IMR-90 (cell line): ENCODE measurements around the gene CCDC152. TPM values are rescaled to one million over a fixed set of nuclear protein-coding genes. Genes with fewer than 3 reads are reported as not detected.

Experiments used
- ATAC-seq: fragments of 200-7000 bp; cut with Tn5 transposase; 2 replicates; pipeline ENCODE4 v1.9.1; 2020; ENCODE audit warnings: low read depth, mild to moderate bottlenecking, moderate library complexity
- BruUV-seq: library from RNA; stranded (reverse); fragments of 400-500 nt; replicated peaks from 2 replicates; lab custom pipeline; 2021; lab: Mats Ljungman, UMichigan
- CTCF ChIA-PET: fragments of 300-600 bp; formaldehyde crosslinking; extraction: SDS; loops from one replicate; lab custom pipeline; 2021; ENCODE audit warnings: antibody characterized with exemption; lab: Yijun Ruan, JAX
- POLR2A ChIA-PET: fragments of 300-600 bp; sonication (Branson Sonifier 250); formaldehyde crosslinking; loops from one replicate; lab custom pipeline; 2022; ENCODE audit warnings: antibody characterized with exemption; ENCODE audit not compliant: unreplicated experiment; lab: Charles Lee
- DNase-seq: peaks from one replicate; pipeline ENCODE4 v3.0.0; 2013
- H2AFZ ChIP-seq: replicated peaks from 2 replicates; pipeline ENCODE3; 2013; ENCODE audit warnings: low read length, mild to moderate bottlenecking; ENCODE audit not compliant: poor library complexity
- H2AK5ac ChIP-seq: 2 replicates; pipeline ENCODE4 v1.6.1; 2013; ENCODE audit warnings: low read depth, low read length, inconsistent platforms
- H2AK9ac ChIP-seq: replicated peaks from 2 replicates; pipeline ENCODE3; 2013; ENCODE audit warnings: mild to moderate bottlenecking, low read depth, low read length, moderate library complexity; ENCODE audit not compliant: poor library complexity
- H2BK120ac ChIP-seq: 2 replicates; pipeline ENCODE4 v1.6.1; 2013; ENCODE audit warnings: low read depth, low read length, inconsistent platforms
- H2BK15ac ChIP-seq: 3 replicates; pipeline ENCODE4 v1.6.1; 2013; ENCODE audit warnings: low read depth, low read length, inconsistent platforms
- H2BK20ac ChIP-seq: 2 replicates; pipeline ENCODE4 v1.6.1; 2013; ENCODE audit warnings: low read depth, mild to moderate bottlenecking, inconsistent platforms, low read length, moderate library complexity
- H2BK5ac ChIP-seq: 2 replicates; pipeline ENCODE4 v1.6.1; 2013; ENCODE audit warnings: mild to moderate bottlenecking, low read depth, low read length, inconsistent platforms; ENCODE audit not compliant: poor library complexity, severe bottlenecking
- H3K14ac ChIP-seq: replicated peaks from 2 replicates; pipeline ENCODE4 v1.6.1; 2013; ENCODE audit warnings: low read depth, low read length, inconsistent platforms
- H3K18ac ChIP-seq: 2 replicates; pipeline ENCODE4 v1.6.1; 2013; ENCODE audit warnings: low read depth, low read length, control low read depth
- H3K23ac ChIP-seq: 2 replicates; pipeline ENCODE4 v1.6.1; 2013; ENCODE audit warnings: low read depth, low read length, inconsistent platforms
- H3K27ac ChIP-seq: 2 replicates; pipeline ENCODE4 v1.5.1; 2013; ENCODE audit warnings: mild to moderate bottlenecking, control low read depth, low read length; ENCODE audit not compliant: insufficient read depth
- H3K27me3 ChIP-seq: 2 replicates; pipeline ENCODE4 v1.6.1; 2013; ENCODE audit warnings: low read length; ENCODE audit not compliant: control insufficient read depth, insufficient read depth
- H3K36me3 ChIP-seq: 2 replicates; pipeline ENCODE4 v1.6.1; 2013; ENCODE audit warnings: low read length, mixed read lengths; ENCODE audit not compliant: control insufficient read depth, insufficient read depth
- H3K4ac ChIP-seq: 2 replicates; pipeline ENCODE4 v1.6.1; 2013; ENCODE audit warnings: low read depth, low read length, inconsistent platforms
- H3K4me1 ChIP-seq: 2 replicates; pipeline ENCODE4 v1.6.1; 2013; ENCODE audit warnings: low read length, mixed read lengths; ENCODE audit not compliant: control insufficient read depth, insufficient read depth
- H3K4me2 ChIP-seq: 2 replicates; pipeline ENCODE4 v1.6.1; 2013; ENCODE audit warnings: low read depth, mild to moderate bottlenecking, control low read depth, low read length, moderate library complexity
- H3K4me3 ChIP-seq: 2 replicates; pipeline ENCODE4 v1.5.1; 2013; ENCODE audit warnings: low read depth, mild to moderate bottlenecking, control low read depth, low read length, moderate library complexity; ENCODE audit not compliant: insufficient read depth
- H3K56ac ChIP-seq: 2 replicates; pipeline ENCODE4 v1.6.1; 2013; ENCODE audit warnings: low read length, inconsistent platforms; ENCODE audit not compliant: insufficient read depth; ENCODE audit errors: extremely low read depth
- H3K79me1 ChIP-seq, 2 experiments: 2 replicates each; pipeline ENCODE4 v1.6.1; 2013; ENCODE audit warnings: low read length in 2 of 2, inconsistent platforms in 1 of 2, low read depth in 1 of 2
- H3K9ac ChIP-seq: 2 replicates; pipeline ENCODE4 v1.6.1; 2013; ENCODE audit warnings: low read depth, low read length, control low read depth
- H3K9me1 ChIP-seq: 2 replicates; pipeline ENCODE4 v1.6.1; 2013; ENCODE audit warnings: low read length, inconsistent platforms; ENCODE audit not compliant: insufficient read depth
- H3K9me3 ChIP-seq: 2 replicates; pipeline ENCODE4 v1.6.1; 2013; ENCODE audit warnings: low read length; ENCODE audit not compliant: control insufficient read depth, insufficient read depth
- H4K20me1 ChIP-seq: 2 replicates; pipeline ENCODE4 v1.6.1; 2013; ENCODE audit warnings: low read length, inconsistent platforms; ENCODE audit not compliant: insufficient read depth
- H4K5ac ChIP-seq: 2 replicates; pipeline ENCODE4 v1.6.1; 2013; ENCODE audit warnings: mild to moderate bottlenecking, low read depth, low read length, control low read depth
- H4K8ac ChIP-seq, 2 experiments: 2 replicates each; pipeline ENCODE4 v1.6.1; 2013; ENCODE audit warnings: low read depth in 2 of 2, low read length in 2 of 2, control low read depth in 1 of 2, inconsistent platforms in 1 of 2
- H4K91ac ChIP-seq: 2 replicates; pipeline ENCODE4 v1.6.1; 2013; ENCODE audit warnings: low read depth, low read length, inconsistent platforms; ENCODE audit not compliant: insufficient read depth
- BHLHE40 ChIP-seq: fragments of 150-350 bp; IDR thresholded peaks from 2 replicates; pipeline ENCODE4 v1.6.1; 2016; ENCODE audit warnings: mild to moderate bottlenecking, low read depth, low read length
- CEBPB ChIP-seq: IDR thresholded peaks from 2 replicates; pipeline ENCODE4 v1.6.1; 2012; ENCODE audit warnings: low read depth, low read length, improper control_type of control experiment
- CHD1 ChIP-seq: IDR thresholded peaks from 2 replicates; pipeline ENCODE4 v1.6.1; 2012; ENCODE audit warnings: low read depth, low read length, improper control_type of control experiment
- CTCF ChIP-seq: conservative IDR thresholded peaks from 2 replicates; pipeline ENCODE4 v1.5.1; 2012; ENCODE audit warnings: mild to moderate bottlenecking, low read depth, low read length, improper control_type of control experiment
- ELK1 ChIP-seq: fragments of 150-350 bp; IDR thresholded peaks from 2 replicates; pipeline ENCODE4 v1.6.1; 2016; ENCODE audit warnings: low read depth, mild to moderate bottlenecking, low read length, moderate library complexity, borderline replicate concordance
- FOS ChIP-seq: fragments of 150-350 bp; IDR thresholded peaks from 2 replicates; pipeline ENCODE4 v1.6.1; 2016; ENCODE audit warnings: low read depth, low read length
- MAFK ChIP-seq: IDR thresholded peaks from 2 replicates; pipeline ENCODE4 v1.6.1; 2012; ENCODE audit warnings: low read depth, low read length, improper control_type of control experiment
- MAZ ChIP-seq: IDR thresholded peaks from 2 replicates; pipeline ENCODE4 v1.6.1; 2012; ENCODE audit warnings: low read depth, mild to moderate bottlenecking, low read length, improper control_type of control experiment, moderate library complexity, borderline replicate concordance
- MXI1 ChIP-seq: IDR thresholded peaks from 2 replicates; pipeline ENCODE4 v1.6.1; 2012; ENCODE audit warnings: low read depth, mild to moderate bottlenecking, low read length, moderate library complexity, borderline replicate concordance
- NFE2L2 ChIP-seq: fragments of 150-350 bp; IDR thresholded peaks from 2 replicates; pipeline ENCODE4 v1.6.1; 2016; ENCODE audit warnings: low read depth, mild to moderate bottlenecking, low read length
- POLR2A ChIP-seq: IDR thresholded peaks from 2 replicates; pipeline ENCODE4 v1.6.1; 2012; ENCODE audit warnings: mild to moderate bottlenecking, low read depth, low read length
- RAD21 ChIP-seq: IDR thresholded peaks from 2 replicates; pipeline ENCODE4 v1.6.1; 2012; ENCODE audit warnings: low read length, improper control_type of control experiment
- RCOR1 ChIP-seq: IDR thresholded peaks from 2 replicates; pipeline ENCODE4 v1.6.1; 2012; ENCODE audit warnings: mild to moderate bottlenecking, low read length, improper control_type of control experiment; ENCODE audit not compliant: insufficient replicate concordance
- RFX5 ChIP-seq: IDR thresholded peaks from 2 replicates; pipeline ENCODE4 v1.8.0; 2012; ENCODE audit warnings: low read depth, mild to moderate bottlenecking, low read length, moderate library complexity
- SMC3 ChIP-seq: fragments of 150-350 bp; IDR thresholded peaks from 2 replicates; pipeline ENCODE4 v1.6.1; 2016; ENCODE audit warnings: low read depth, mild to moderate bottlenecking, antibody characterized with exemption, low read length, moderate library complexity
- USF2 ChIP-seq: fragments of 150-350 bp; IDR thresholded peaks from 2 replicates; pipeline ENCODE4 v1.6.1; 2017; ENCODE audit warnings: mild to moderate bottlenecking, antibody characterized with exemption, low read length, low read depth
- WGBS, 2 experiments: methylation state at CpG; one replicate each; pipeline versions ENCODE4 v1.1.5 to v1.1.7; 2013; ENCODE audit warnings: missing lambda C conversion rate in 2 of 2; ENCODE audit not compliant: insufficient read length in 1 of 2; ENCODE audit errors: extremely low coverage in 2 of 2; 5-methylcytosine and 5-hydroxymethylcytosine counted together
- dilution Hi-C: fragments of 300-500 bp; cut with HindIII; formaldehyde crosslinking; loops from one replicate; pipeline ENCODE4 v1.14.3; 2018; ENCODE audit warnings: low sequenced_read_pairs; ENCODE audit not compliant: unreplicated experiment
- in situ Hi-C: fragments of 300-500 bp; cut with MboI; formaldehyde crosslinking; loops from 3 replicates; pipeline ENCODE4 v1.14.3; 2019; ENCODE audit warnings: low sequenced_read_pairs, inconsistent platforms, mixed read lengths
- intact Hi-C: fragments of 100-400 bp; cut with micrococcal nuclease; formaldehyde crosslinking; loops from 2 replicates; pipeline ENCODE4 v1.10.0; 2022
- polyA plus RNA-seq, 3 experiments: library from polyadenylated mRNA; depleted of rRNA; stranded (reverse); fragments of >200 nt; gene quantifications; 2 replicates each; pipeline ENCODE4 v1.2.3, GENCODE V29; 2012; ENCODE audit warnings: low replicate concordance in 1 of 3
- total RNA-seq: library from RNA; depleted of rRNA; stranded (reverse); fragments of >200 nt; gene quantifications from 2 replicates; pipeline ENCODE4 v1.2.3, GENCODE V29; 2012

Gene CCDC152
- total and polyA plus RNA-seq, 2 of the 4 experiments (the other 2 are of a cell fraction), result 0.87 to 0.90 TPM

GRCh38 chr5:42822548-42822947 is 65.9 kb downstream of the CCDC152 start:
- Histone ChIP-seq H2BK15ac (no peak overlapping the region), H3K18ac (no peak overlapping the region), H3K4me1 (no peaks in the 10 kb centered on the region), H3K9me1 (no peaks in the 10 kb centered on the region), H3K4me3 (no peak overlapping the region), H3K36me3 (no peaks in the 10 kb centered on the region), H4K91ac (no peak overlapping the region), H3K56ac (no peak overlapping the region), H2BK5ac (no peak overlapping the region), H2AFZ (no peak overlapping the region), H2BK20ac (no peak overlapping the region), H3K27me3 (peaks cover 2% of the 10 kb centered on the region; the same call in 1 of the 2 replicates), H3K4me2 (no peak overlapping the region), H3K9ac (no peak overlapping the region), H2AK9ac (no peak overlapping the region), H3K27ac (no peak overlapping the region), H4K8ac (no peak overlapping the region), H2AK5ac (no peak overlapping the region), H3K4ac (no peak overlapping the region), H3K79me1 (no peaks in the 10 kb centered on the region), H3K23ac (no peak overlapping the region), H4K5ac (no peak overlapping the region), H3K14ac (no peak overlapping the region), H3K9me3 (no peaks in the 10 kb centered on the region), H4K20me1 (no peaks in the 10 kb centered on the region), H2BK120ac (no peak overlapping the region)
- no peak for DNase-seq
- no peak for TF ChIP-seq CTCF
- no peak for TF ChIP-seq FOS
- no peak for TF ChIP-seq BHLHE40
- no peak for TF ChIP-seq MAZ
- no peak for TF ChIP-seq MXI1
- TF ChIP-seq SMC3, result no peak
- no peak for TF ChIP-seq CEBPB
- TF ChIP-seq NFE2L2, result no peak
- no peak for TF ChIP-seq MAFK
- TF ChIP-seq RAD21, result no peak
- no peak for TF ChIP-seq RFX5
- no peak for TF ChIP-seq CHD1
- TF ChIP-seq POLR2A, result no peak
- no peak for TF ChIP-seq USF2
- no peak for TF ChIP-seq RCOR1
- no peak for TF ChIP-seq ELK1
- dilution Hi-C loops, result no loop called here
- CTCF ChIA-PET, result no interaction called here
- in situ Hi-C loops, result no loop called here
- no TSS peak for BruUV-seq
- no CpG with 5 or more reads among the region's 2 CpGs for WGBS, 2 experiments
- no peak for ATAC-seq
- intact Hi-C loops, result no loop called here
- POLR2A ChIA-PET, result no interaction called here
